ENCODE results near the gene CLUH.
"Not testable (repeated sequence)": the region's sequence is repeated elsewhere in the genome, so short reads cannot be mapped to it uniquely, and the experiment has no call there.

Gene CLUH

GRCh38 chr17:2687074-2687418 is 24.5 kb downstream of the CLUH start:
- no peak for DNase-seq (ENCODE audit: low spot score)

GRCh38 chr17:2685696-2686095 is 25.9 kb downstream of the CLUH start:
- DNase-seq (ENCODE audit: low spot score), result no peak

GRCh38 chr17:2684549-2684948 is 27.0 kb downstream of the CLUH start:
- no peak for DNase-seq (ENCODE audit: low spot score)

- DNase-seq (ENCODE audit: low spot score), result no peak
These were observed 27.7 kb downstream of the CLUH start for GRCh38 chr17:2683912-2684311.

- DNase-seq (ENCODE audit: low spot score), result no peak
These were observed 29.2 kb downstream of the CLUH start for GRCh38 chr17:2682176-2682938.

GRCh38 chr17:2681650-2682049 is 29.9 kb downstream of the CLUH start:
- DNase-seq (ENCODE audit: low spot score), result no peak

- no peak for DNase-seq (ENCODE audit: low spot score)
These were observed 30.6 kb downstream of the CLUH start for GRCh38 chr17:2680961-2681360.

- not testable (repeated sequence) for DNase-seq (ENCODE audit: low spot score)
These were observed 32.3 kb downstream of the CLUH start for GRCh38 chr17:2679247-2679646.

GRCh38 chr17:2672026-2672425 is 39.5 kb downstream of the CLUH start:
- no peak for DNase-seq (ENCODE audit: low spot score)

GRCh38 chr17:2660410-2660809 is 51.2 kb downstream of the CLUH start:
- DNase-seq (ENCODE audit: low spot score), result not testable (repeated sequence)

GRCh38 chr17:2659337-2659736 is 52.2 kb downstream of the CLUH start:
- DNase-seq (ENCODE audit: low spot score), result not testable (repeated sequence)

GRCh38 chr17:2656283-2656682 is 55.3 kb downstream of the CLUH start:
- no peak for DNase-seq (ENCODE audit: low spot score)

- DNase-seq (ENCODE audit: low spot score), result no peak
These were observed 56.0 kb downstream of the CLUH start for GRCh38 chr17:2655546-2655945.

GRCh38 chr17:2652911-2653310 is 58.7 kb downstream of the CLUH start:
- not testable (repeated sequence) for DNase-seq (ENCODE audit: low spot score)

GRCh38 chr17:2649191-2649590 is 62.4 kb downstream of the CLUH start:
- DNase-seq (ENCODE audit: low spot score), result no peak

GRCh38 chr17:2647957-2648356 is 63.6 kb downstream of the CLUH start:
- DNase-seq (ENCODE audit: low spot score), result no peak

- DNase-seq (ENCODE audit: low spot score), result no peak
These were observed 66.6 kb downstream of the CLUH start for GRCh38 chr17:2644971-2645370.

Measured in CD4-positive, alpha-beta T cell treated with Interleukin-6 at 100 ng/mL for 8 hours (primary cell).